ENCODE measurements around the gene TMEM150C. TPM values are rescaled to one million over a fixed set of nuclear protein-coding genes. Genes with fewer than 3 reads are reported as not detected.

TMEM150C gene
- total RNA-seq, 1 experiment from 2014 or later, result 0.58 TPM

DNA sequence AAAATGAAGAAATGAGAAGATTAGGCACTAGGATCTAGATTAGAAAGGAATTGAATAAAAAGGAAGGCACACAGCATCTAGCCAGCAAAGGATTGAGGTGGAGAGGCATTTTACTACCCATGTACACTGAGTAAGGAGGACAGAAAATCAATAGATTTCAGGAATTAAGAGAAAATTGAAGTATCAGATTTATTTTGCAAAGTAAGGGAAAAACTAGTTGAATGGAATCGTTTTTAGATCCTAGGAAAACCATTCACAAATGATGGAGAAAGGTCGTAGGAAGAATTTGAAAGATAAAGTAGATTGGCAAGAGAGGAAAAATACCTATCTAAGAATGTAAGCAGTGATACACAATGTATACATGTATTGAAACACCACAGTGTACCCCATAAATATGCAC lies 100.1 kb downstream of the TMEM150C start:
- DNase-seq (no peak), ATAC-seq (no peak)
- H3K4me2 ChIP-seq (ENCODE audit: low read length), result no peak overlapping the region
- no peak overlapping the region for H3K4me3 ChIP-seq (ENCODE audit: low read length)
- no peaks in the 10 kb centered on the region for H3K27me3 ChIP-seq (ENCODE audit: low read length)
- TF ChIP-seq EZH2 (IDR thresholded peaks at IDR 0.05; ENCODE audit: low read length, unreplicated experiment) (no peak), EZH2phosphoT487 (IDR thresholded peaks at IDR 0.05; ENCODE audit: borderline replicate concordance, low read length) (no peak)
- TF ChIP-seq, protein P1, sequence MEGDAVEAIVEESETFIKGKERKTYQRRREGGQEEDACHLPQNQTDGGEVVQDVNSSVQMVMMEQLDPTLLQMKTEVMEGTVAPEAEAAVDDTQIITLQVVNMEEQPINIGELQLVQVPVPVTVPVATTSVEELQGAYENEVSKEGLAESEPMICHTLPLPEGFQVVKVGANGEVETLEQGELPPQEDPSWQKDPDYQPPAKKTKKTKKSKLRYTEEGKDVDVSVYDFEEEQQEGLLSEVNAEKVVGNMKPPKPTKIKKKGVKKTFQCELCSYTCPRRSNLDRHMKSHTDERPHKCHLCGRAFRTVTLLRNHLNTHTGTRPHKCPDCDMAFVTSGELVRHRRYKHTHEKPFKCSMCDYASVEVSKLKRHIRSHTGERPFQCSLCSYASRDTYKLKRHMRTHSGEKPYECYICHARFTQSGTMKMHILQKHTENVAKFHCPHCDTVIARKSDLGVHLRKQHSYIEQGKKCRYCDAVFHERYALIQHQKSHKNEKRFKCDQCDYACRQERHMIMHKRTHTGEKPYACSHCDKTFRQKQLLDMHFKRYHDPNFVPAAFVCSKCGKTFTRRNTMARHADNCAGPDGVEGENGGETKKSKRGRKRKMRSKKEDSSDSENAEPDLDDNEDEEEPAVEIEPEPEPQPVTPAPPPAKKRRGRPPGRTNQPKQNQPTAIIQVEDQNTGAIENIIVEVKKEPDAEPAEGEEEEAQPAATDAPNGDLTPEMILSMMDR (conservative IDR thresholded peaks at IDR 0.05; ENCODE audit: low read depth, low read length), result no peak
- ChIA-PET CTCF (interaction anchor here (0.6 to 1.1 kb wide), 2 partner anchors 277 to 380 kb away, joined by 5 to 9 read pairs; no protein-coding TSS in a partner anchor), POLR2A (ENCODE audit: unreplicated experiment) (no interaction called here)
- no peaks in the 10 kb centered on the region for H3K4me1 ChIP-seq (ENCODE audit: insufficient read depth, low read length)
- no peaks in the 10 kb centered on the region for H3K79me2 ChIP-seq (ENCODE audit: low read length)
- H3K36me3 ChIP-seq (ENCODE audit: low read depth, low read length), result no peaks in the 10 kb centered on the region; the same call in 1 of the 2 replicates
- no peak overlapping the region for H3K9ac ChIP-seq (ENCODE audit: low read length)
- H3K27ac ChIP-seq (ENCODE audit: low read length), result no peak overlapping the region
- no peaks in the 10 kb centered on the region for H3K9me2 ChIP-seq (replicated peaks; ENCODE audit: low read length)
- H2AFZ ChIP-seq (ENCODE audit: low read length), result no peak overlapping the region
- BruUV-seq (replicated peaks), result no TSS peak
- H4K20me1 ChIP-seq (ENCODE audit: low read length), result no peaks in the 10 kb centered on the region
- intact Hi-C loops (cut with micrococcal nuclease), result loop anchor here (1.0 to 2.0 kb wide), 3 partner anchors 87 to 341 kb away; no protein-coding TSS in a partner anchor
- no peaks in the 10 kb centered on the region for H3K9me3 ChIP-seq (ENCODE audit: low read length)
- H3F3A ChIP-seq (ENCODE audit: low read length, unreplicated experiment), result no peaks in the 10 kb centered on the region

DNA sequence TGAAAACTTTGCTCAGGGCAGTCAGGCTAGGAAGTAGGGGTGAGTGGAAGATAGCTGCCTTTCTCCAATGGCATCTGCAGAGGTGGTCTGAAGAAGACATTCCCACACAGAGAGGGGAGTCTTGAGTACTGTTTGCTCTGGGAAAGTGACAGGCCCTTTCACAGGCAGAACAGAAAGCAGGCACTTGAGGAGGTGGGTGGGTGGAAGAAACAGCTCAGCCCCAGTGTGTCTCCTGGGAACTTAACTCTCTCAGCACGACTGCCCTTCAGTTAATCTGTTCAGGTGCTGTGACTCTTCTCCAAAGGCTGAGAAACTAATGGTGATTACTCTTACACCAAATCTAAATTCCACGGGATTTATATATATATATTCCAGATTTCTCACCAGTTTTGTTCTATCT lies 103.1 kb downstream of the TMEM150C start:
- intact Hi-C loops (cut with micrococcal nuclease), result no loop called here
- TF ChIP-seq EZH2phosphoT487 (IDR thresholded peaks at IDR 0.05; ENCODE audit: borderline replicate concordance, low read length) (no peak), EZH2 (IDR thresholded peaks at IDR 0.05; ENCODE audit: low read length, unreplicated experiment) (no peak)
- TF ChIP-seq, protein P1 (conservative IDR thresholded peaks at IDR 0.05; ENCODE audit: low read depth, low read length), result no peak
- Histone ChIP-seq H3F3A (ENCODE audit: low read length, unreplicated experiment) (no peaks in the 10 kb centered on the region), H3K79me2 (ENCODE audit: low read length) (no peaks in the 10 kb centered on the region), H3K36me3 (ENCODE audit: low read depth, low read length) (no peaks in the 10 kb centered on the region; the same call in 1 of the 2 replicates), H3K4me1 (ENCODE audit: insufficient read depth, low read length) (no peaks in the 10 kb centered on the region), H2AFZ (ENCODE audit: low read length) (no peak overlapping the region), H4K20me1 (ENCODE audit: low read length) (no peaks in the 10 kb centered on the region), H3K27me3 (ENCODE audit: low read length) (no peaks in the 10 kb centered on the region), H3K9ac (ENCODE audit: low read length) (no peak overlapping the region), H3K9me2 (replicated peaks; ENCODE audit: low read length) (no peaks in the 10 kb centered on the region), H3K9me3 (ENCODE audit: low read length) (no peaks in the 10 kb centered on the region), H3K27ac (ENCODE audit: low read length) (no peak overlapping the region), H3K4me2 (ENCODE audit: low read length) (no peak overlapping the region), H3K4me3 (ENCODE audit: low read length) (no peak overlapping the region)
- BruUV-seq (replicated peaks), result no TSS peak
- no peak for ATAC-seq
- ChIA-PET POLR2A (ENCODE audit: unreplicated experiment) (no interaction called here), CTCF (interaction anchor here (0.6 kb wide), 1 partner anchor 327 kb away, joined by 4 read pairs; no protein-coding TSS in a partner anchor)
- DNase-seq, result no peak

DNA sequence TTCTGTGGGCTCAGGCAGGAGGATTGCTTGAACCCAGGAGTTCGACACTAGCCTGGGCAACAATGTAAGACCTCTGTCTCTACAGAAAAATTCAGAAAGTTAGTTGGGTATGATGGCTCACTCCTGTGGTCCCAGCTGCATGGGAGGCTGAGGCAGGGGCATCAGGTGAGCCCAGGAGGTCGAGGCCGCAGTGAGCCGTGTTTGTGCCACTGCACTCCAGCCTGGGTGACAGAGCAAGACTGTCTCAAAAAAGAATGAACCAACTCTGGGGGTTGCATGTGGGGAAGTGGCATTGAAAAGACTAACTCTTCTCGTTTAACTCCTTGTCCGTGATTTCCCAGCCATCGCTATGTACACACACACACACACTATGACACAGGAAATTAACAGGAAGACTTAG lies 104.5 kb downstream of the TMEM150C start:
- CTCF ChIA-PET, result no interaction called here
- H3K4me1 ChIP-seq (ENCODE audit: insufficient read depth, low read length), result no peaks in the 10 kb centered on the region
- no peaks in the 10 kb centered on the region for H3K9me2 ChIP-seq (replicated peaks; ENCODE audit: low read length)
- no peaks in the 10 kb centered on the region; the same call in 1 of the 2 replicates for H3K36me3 ChIP-seq (ENCODE audit: low read depth, low read length)
- TF ChIP-seq EZH2phosphoT487 (IDR thresholded peaks at IDR 0.05; ENCODE audit: borderline replicate concordance, low read length) (no peak), EZH2 (IDR thresholded peaks at IDR 0.05; ENCODE audit: low read length, unreplicated experiment) (no peak)
- TF ChIP-seq, protein P1 (conservative IDR thresholded peaks at IDR 0.05; ENCODE audit: low read depth, low read length), result no peak
- no peaks in the 10 kb centered on the region for H3K79me2 ChIP-seq (ENCODE audit: low read length)
- H3F3A ChIP-seq (ENCODE audit: low read length, unreplicated experiment), result no peaks in the 10 kb centered on the region
- H3K27me3 ChIP-seq (ENCODE audit: low read length), result no peaks in the 10 kb centered on the region
- H3K9ac ChIP-seq (ENCODE audit: low read length), result no peak overlapping the region
- no peaks in the 10 kb centered on the region for H4K20me1 ChIP-seq (ENCODE audit: low read length)
- BruUV-seq (replicated peaks), result no TSS peak
- intact Hi-C loops (cut with micrococcal nuclease), result no loop called here
- H3K27ac ChIP-seq (ENCODE audit: low read length), result no peak overlapping the region
- POLR2A ChIA-PET (ENCODE audit: unreplicated experiment), result no interaction called here
- no peak overlapping the region for H2AFZ ChIP-seq (ENCODE audit: low read length)
- H3K4me2 ChIP-seq (ENCODE audit: low read length), result no peak overlapping the region
- ATAC-seq (no peak), DNase-seq (no peak)
- H3K9me3 ChIP-seq (ENCODE audit: low read length), result no peaks in the 10 kb centered on the region
- H3K4me3 ChIP-seq (ENCODE audit: low read length), result no peak overlapping the region

Data from PC-3 (cell line).